Activated T-helper 1 cell treated with anti-CD3 and anti-CD28 coated beads, Interleukin-2, amount 50 U/mL, for 16 hours (primary cell): Measurements from ENCODE around the gene KCNJ5.

Source experiments
- DNase-seq, 2 donors: peaks; one replicate each; pipeline ENCODE4 v3.0.0-alpha.2; 2020; ENCODE audit warnings: low read depth in 1 of 2, low spot score in 1 of 2

KCNJ5 gene

DNA sequence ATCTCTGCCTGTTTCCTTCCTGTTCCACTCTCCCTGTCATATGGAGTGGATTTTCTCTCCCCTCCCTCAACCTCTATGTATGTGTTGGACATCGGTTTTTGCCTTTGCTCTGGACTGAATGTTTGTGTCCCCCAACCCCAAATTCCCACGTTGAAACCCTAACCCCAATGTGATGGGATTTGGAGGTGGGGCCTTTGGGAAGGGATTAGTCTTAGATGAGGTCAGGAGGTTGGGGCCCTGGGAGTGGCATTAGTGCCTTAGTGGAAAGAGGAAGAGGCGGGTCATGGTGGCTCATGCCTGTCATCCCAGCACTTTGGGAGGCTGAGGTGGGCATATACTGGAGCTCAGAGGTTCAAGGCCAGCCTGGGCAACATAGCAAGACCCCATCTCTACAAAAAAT is 39.9 kb downstream of the KCNJ5 start:
- no peak for DNase-seq

DNA sequence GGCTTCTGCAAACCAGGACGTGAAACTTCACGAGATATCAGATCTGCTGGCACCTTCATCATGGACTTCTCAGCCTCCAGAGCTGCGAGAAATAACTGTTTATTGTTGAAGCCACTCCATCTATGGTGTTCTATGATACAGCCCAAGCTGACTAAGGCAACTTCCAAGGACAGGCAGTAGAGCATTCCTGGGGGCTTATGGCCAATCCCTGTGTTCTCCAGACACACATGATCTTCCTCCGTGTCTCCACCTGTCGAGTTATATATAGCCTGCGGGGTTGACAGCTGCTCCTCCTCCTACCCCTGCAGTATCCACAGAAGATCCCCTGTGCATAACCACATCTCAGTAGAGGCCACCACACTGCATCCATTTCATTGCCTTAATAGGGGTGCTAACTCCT is 40.5 kb downstream of the KCNJ5 start:
- DNase-seq, result no peak

DNA sequence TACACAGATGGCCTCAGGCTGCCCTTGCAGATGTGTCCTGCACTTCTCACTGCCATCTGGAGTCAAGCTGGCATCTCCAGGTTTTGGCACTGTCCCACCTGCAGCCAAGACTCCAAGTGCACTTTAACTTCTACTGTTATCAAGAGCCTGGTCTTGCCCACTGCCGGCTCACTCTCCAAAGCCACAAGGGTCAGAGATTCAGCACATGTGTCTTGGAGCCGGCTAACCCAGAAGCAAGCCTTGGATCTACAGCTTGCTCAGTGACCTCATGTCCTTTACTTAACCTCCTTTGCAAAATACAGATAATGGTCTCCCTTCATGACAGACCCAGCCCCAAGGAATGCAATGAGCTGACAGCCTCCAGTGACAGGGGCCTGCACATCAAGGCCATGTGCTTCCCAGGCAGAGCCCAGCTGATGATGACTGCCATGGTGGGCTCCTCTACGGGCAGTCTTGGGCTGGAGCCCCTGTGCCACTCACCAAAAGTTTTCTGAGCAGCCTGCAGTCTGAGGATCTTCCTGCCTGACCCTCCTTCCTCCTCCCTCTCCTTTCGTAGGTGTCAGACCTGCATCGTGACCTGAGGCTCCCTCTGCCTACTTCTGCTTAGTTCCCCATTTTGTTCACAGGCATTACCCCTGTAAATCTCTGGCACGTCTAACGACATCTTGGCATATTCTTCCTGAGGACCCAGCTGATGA is 42.5 kb downstream of the KCNJ5 start:
- DNase-seq, result no peak

DNA sequence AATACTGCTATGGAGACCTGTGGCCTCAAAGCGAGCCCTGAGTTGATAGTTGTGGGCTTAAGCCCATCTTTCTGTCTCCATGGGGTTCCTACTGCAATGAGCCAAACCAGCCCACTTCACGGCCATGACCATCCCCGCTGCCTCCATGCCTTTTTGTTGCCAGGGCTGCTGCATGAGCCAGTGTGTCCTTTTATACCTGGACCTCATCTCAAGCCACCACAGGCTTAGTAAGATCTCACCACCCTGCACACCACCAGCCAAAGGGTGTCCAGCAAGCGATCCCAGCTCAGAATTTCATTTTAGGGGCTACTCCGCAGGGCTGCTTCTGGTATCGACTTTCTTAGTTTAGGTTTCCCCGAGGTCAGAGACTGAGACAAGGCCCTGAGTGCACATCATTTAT is 43.2 kb downstream of the KCNJ5 start:
- no peak for DNase-seq

DNA sequence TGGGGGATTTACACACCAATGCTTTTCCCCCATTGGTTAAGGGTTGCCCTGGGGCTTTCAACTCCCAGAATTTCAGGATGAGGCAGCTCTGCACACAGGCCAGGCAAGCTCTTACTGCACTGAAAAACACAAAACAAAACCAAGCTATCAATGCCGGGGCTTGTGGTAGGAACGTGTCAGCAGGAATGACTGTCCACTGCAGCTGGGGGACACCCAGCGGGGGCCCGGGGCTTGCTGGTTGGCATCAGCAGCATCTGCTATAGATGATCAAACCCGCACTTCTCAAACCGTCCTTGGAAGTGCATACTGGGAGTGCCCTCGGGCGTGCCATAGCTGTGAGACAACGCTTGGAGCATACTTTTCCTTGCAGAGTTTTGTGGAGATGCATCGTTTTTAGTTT is 43.8 kb downstream of the KCNJ5 start:
- no peak for DNase-seq

DNA sequence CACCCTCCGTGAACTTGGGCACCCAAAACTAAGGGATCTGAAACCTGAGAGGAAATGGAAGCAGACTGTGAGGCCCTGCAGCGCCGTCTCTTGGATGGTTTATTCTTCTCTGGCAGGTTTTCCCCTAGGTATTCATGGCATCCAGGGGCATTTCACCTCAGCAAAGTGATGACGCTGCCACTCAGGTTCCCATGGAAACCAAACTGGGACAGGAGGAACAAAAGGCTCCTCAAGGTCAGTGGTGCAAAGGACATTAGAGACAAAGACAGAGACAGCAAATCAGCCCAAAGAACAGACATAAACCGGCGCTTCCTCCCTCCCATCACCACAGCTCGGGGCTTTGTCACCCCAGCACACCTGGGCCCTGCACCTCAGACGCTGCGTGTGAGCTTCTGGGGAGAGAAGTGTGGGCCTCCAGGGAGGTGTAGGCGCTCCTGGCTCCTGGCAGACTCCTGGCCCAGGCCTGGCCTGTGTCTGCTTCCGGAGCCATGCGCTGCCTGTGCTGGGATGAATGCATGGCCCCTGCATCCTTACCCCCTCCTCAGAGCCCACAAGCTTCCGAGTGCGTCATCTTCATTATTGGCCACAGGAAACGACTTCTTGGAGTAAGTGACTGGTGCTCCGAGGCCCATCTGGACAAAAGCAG is 45.6 kb downstream of the KCNJ5 start:
- no peak for DNase-seq

DNA sequence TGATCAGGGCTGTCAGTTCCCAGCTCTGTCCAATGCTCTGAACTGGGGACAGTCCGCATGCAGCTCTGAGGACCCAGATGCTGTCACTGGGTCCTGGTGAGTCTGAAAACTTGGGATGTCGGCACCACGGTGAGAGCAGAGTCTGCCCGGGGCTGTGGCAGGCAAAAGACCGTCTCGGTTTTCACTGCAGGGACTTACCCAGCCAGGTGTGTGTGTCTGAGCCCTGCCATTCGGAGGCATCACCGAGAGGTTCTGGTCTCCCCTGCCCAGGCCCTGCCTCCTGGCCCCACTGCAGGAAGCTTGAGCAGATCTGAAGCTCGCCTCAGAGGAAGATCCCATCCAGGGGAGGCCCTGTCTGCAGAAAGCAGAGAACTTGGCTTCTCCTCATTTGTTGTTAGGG is 46.3 kb downstream of the KCNJ5 start:
- no peak for DNase-seq

DNA sequence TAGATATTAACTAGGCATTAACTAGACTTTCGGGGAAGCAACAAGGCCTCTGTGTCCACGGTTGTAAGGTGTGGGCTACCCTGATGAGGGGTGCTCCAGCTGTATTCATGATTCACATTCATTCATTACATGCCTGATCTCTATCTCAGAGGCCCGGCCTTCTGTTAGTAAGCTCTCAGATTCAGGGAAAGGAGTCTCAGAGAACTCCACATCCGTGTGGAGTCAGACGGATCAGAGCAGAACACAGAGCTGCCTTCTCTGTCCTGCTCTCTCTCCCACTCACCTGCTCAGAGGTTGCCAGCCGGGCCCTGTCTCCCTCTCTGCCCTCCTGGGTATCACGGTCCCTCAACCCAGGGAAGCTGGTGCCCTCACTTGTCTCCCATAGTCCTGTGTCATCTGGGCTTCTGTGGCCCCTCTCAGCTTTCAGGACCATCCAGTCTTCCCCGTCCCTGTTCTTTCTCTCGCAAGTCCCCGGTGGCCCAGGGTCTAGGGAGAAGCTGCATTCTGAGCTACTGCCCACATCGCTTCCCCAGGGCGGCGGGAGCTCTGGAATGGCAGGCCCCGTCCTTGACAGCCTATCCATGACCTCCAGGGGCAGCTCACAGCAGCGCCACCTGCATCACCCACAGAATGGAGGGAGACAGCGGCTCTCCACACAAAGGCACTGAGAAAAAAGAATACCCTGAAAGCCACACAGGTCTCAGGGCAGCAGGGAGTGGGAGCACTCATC is 47.2 kb downstream of the KCNJ5 start:
- DNase-seq, result no peak

DNA sequence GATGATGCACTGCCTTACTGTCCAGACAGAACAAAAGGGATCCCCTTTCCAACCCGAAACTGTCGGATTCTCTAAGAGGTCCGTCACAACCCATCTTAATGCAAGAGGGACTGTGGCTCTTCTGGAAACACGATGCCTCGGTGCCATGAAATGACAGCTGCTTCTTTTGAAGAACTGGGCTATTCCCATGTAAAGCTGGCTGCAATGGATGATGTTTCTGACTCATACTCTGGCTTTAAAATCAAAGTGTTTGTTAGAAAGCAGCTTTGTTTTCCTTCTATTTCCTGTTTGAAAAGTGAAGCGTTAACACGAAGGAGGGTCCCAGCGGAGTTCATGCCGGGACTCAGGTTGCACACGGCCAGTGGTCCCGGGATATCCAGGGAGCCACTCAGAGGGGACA is 48.4 kb downstream of the KCNJ5 start:
- no peak for DNase-seq

DNA sequence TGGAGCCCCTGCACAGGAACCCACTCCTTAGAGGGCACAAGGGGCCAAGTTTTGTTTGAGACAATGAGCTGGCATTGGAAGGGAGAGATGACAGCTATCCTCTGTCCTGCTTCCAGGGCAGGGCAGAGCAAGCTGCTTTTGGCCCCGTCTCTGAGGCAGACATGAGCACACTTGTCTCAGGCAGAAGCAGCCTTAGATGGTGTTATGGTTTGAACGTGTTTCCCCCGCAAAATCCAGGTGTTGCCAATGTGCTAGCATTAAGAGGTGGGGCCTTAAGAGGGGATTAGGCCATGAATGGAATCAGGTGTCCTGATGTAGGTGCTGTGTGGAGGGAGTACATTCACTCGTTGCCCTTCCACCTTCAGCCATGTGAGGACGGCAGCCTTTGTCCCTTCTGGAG is 49.0 kb downstream of the KCNJ5 start:
- no peak for DNase-seq

DNA sequence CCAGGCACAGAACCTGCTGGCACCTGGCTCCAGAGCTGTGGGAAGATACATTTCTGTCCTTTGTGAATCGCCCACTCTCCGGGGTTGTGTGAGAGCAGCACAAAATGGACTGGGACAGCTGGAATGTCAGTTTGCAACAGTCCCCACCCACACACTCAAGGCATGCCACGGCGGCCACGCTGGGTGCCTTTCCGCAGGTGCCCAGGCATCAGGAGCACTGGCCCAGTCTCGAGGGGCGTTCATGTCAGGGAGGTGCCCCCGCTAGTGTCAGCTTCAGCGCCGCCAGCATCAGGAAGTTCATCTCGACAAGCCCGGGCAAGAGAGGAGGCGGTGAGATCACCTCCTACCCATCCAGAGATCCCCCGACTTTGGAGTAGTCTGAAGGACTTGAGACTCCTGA is 49.4 kb downstream of the KCNJ5 start:
- DNase-seq, result no peak

DNA sequence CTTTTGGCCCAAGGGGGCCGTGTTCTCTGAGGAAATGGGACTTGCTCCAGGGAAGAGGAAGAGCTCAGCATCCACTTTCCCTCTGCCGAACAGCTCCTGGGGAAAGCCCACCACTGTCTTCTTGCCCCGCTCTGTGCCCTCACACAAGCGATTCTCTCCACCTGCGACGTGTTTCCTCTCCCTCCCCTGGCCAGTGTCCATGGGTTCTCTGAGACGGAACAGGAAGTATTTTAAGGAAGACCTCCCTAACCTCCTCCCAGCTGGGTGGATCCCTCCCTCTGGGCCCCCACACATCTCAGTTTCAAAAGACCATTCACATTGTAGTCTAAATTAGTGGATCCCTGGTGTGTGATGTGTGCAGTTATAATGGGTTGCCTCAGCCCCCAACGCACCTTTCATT is 50.0 kb downstream of the KCNJ5 start:
- no peak for DNase-seq

DNA sequence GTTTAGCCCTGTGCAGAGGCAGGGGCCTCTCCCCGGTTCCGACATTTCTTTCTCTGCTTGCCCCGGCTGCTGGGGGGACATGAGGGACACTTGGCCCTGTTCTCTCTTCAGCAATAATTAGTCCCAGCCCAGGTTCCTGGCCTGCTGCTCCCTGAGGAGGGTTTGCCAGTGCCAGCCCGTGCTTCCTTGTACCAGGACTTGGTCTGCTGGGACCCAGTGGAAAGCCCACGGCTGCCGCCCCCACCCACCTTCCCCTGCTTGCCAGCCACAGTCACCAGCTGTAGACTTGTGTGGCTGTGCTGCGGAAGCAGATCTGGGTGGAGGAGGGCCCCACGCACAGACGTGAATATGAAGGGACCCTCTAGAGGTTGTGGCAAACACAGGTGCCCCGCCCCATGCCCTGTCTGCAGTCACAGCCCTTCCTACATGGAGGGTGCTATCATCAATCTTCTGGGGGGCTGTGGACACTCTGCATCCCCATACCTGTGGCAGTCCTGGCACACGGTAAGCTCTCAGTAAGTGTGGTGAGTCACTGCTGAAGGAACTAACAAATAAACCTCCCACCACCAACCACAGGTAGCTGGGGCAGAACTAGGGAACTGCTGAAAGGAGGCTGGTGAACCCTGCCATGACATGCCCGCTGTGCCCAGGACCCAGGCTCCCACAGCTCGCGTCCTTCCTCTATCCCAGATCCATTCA is 50.6 kb downstream of the KCNJ5 start:
- no peak for DNase-seq

DNA sequence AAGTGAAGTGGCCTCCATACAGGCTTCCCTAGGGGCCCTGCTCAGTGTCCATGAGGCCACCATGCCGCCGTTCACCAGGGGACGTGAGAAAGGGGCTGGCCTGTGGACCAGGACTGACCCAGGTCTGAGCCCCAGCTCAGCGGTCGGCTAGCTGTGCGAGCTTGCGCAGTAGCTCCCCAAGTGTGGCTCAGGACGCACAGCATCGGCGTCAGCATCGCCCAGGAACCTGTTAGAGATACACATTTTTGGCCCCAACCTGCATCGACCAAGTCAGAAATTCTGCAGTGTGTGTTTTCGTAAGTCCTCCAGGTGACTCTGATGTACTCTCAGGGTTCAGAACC is 51.1 kb downstream of the KCNJ5 start:
- no peak for DNase-seq

DNA sequence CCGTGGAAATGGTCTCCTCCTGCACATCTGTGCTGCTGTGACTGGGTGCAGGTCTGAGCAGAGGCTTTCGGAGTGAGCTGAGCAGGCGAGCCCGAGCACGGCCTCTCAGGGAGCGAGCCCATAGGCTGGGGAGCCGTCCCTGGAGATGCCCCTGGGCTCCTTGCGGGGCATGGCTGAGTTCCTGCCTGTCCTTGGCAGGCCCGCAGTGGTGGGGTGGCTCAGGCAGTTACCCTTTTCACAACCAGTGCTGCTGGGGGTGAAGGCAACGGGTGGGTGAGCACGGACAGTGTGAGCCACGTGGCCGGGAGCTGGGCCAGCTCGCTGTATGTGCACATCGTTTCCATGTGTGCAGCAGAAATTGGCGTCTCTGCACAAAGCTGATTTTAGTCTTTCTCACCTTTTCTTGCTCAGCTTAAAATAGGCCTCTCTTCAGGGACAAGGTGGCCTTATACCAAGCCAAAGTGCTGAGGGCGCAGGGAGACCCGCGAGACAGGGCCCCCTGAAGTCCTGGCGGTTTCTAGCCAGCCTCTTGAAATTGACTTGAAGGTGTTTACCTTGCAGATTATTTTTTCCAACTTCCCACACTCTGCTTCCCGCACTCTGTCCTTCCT is 51.8 kb downstream of the KCNJ5 start, which contains the start of gene TP53AIP1:
Gene TP53AIP1, minus strand, starts transcription at position 55 of the 611 bp plus-strand sequence. CDS start 5,053 bp downstream, outside the sequence.
- no peak for DNase-seq

DNA sequence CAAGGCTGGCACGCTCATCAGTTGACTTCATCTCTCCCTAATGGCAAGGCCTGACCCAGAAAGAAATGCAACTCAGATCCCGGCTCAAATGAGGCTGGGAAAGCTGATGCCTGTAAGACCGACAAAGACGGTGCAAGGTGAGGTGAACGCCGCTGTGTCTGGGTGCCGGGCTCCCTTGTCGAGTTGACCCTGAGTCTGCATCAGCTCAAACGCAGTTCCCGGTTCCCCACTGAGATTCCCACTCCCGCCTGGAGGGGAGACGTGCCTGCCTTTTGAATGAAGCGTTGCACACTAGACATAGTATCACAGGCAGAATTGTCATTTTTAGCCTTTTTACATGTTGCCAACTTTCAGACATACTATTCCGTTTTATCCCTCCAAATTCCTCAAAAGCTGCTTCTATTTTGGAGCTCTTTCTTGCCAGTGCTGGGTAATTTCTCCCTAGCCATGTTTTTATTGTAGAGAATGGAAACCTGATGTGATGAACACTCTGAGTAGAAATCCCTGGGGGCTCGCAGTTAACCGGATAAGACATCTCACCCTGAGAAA is 52.3 kb downstream of the KCNJ5 start:
- no peak for DNase-seq

DNA sequence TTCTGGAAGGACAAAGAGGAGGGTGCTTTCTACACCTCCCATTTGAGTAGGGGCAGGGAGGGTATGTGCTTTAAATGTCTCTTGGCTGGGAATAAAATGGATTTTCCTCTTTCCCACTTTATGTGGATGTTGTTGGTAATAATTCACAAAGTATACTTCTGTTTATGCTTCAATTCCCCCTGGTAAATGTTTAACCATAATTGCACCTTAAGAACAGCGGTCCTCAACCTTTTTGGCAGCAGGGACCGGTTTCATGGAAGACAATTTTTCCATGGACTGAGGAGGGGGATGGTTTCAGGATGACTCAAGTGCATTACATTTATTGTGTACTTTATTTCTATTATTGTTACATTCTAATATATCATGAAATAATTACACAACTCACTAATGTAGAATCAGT is 55.5 kb downstream of the KCNJ5 start:
- no peak for DNase-seq

DNA sequence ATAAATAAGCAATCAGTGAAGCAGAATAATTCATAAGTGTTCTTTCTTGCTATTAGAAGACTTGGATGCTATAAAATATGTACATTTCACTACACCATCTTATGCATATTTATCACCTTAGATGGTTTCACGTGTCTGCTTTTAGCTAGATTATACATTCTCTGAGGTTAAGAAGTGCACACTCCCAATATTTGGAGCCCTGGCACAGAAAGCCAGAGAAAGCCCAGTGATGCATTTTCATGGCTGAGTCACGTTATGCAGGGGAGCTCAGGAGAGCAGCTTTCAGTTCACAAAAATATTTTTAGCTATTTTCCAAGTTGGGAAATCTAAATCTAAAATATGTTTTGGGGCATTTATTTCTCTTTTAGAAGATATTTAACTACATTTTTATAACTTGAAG is 56.6 kb downstream of the KCNJ5 start:
- no peak for DNase-seq

DNA sequence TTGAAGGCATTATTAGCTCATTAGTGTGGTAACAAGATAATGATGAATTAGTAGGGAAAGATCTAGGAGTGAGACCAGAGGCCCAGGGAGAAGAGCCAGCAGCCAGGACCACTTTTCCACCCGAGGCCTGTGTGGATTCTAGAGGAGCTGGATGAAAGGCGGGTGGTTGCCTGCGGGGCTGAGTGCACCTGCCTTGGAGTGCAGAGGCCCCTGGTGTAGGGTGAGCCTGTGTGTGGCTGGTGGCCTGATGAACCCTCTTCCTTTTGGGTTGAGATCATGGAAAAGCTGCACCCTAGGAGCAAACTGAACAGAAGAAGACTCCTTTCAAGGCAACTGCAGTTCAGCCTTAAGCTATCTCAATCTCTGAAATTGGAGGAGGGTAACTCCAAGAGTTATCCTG is 57.4 kb downstream of the KCNJ5 start:
- no peak for DNase-seq

DNA sequence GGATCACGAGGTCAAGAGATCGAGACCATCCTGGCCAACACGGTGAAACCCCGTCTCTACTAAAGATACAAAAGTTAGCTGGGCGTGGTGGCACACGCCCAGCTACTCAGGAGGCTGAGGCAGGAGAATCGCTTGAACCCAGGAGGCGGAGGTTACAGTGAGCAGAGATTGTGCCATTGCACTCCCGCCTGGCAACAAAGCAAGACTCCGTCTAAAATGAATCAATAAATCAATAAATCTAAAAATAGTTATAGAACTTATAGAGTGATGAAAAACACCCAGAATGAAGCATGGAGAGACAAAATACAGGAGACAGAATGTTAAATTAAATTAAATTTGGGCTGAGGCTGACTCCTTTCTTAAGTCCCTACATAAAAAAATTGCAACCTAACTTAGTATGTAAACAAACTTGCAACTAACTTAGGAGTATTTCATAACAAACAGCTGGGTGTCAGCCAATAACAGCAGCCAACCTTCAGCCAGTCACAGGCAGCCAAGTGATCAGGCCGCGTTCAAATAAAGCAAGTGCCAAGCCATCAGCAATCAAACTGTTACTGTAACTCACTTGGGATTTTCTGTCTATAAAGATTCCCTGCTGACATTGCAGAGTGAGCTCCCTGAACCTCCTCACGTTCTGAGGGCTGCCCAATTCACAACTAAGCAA is 58.8 kb downstream of the KCNJ5 start:
- no peak for DNase-seq

DNA sequence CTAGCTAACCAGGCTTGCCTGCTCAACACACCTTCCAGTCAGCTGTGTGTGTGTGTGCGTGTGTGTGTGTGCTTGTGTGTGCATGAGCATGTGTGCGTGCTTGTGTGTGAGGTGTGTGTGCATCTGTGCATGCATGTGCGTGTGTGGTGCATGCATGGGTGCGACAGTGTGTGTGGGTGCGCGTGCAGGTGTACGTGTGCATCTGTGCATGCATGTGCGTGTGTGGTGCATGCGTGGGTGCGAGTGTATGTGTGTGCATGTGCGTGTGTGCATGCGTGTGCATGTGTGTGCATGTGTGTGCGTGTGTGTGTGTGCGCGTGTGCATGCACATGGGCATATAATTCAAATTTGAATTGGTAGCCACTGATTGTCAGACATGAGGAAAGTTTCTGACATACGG is 62.0 kb downstream of the KCNJ5 start:
- DNase-seq, result no peak
